ENCODE measurements around the gene VASP. TPM values are rescaled to one million over a fixed set of nuclear protein-coding genes. Genes with fewer than 3 reads are reported as not detected.

Gene VASP
- total and polyA plus RNA-seq, 2 of the 13 experiments (the other 11 are each of a cell fraction or from before 2014, with no cell fraction given): 41.8 to 67.1 TPM

DNA sequence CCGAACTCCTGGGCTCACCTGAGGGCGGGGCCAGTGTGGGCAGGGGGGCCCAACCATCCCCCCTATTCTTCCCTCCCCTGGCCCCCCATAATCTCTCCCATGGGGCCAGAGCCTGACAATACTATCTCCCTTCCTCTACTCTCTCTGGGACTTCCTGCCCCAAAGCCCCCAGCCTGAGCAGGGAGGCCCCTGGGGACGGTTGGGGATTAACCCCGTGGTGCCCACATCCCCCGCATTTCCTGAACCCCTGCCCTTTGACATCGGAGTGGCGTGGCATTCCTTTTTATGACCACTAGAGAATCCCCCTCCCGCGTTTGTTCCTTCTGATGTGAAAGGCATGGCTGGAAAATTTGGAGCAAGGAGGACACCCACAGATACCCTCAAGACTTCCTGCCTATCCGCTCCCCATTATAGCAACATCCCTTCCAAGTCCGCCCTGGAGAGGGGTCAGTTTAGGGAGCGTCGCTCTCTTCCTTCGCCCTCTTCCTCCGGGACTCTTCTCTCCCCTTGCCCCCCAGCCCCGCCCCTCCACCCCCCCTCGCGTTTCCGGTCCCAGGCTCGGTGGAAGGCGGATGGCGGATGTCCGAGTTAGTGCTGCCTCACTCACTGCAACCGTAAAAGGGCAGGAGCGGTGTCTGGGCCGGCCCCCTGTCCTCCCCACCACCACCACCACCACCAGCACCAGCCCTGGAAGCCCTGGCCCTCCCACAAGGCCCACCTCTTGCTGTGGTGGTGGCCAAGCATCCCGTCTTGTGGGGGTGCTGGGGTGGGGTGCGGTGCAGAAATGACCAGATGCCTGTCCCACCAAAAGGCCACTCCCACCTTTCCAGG, 1.8 kb downstream of the VASP start (continued):
- TF ChIP-seq, protein P1, sequence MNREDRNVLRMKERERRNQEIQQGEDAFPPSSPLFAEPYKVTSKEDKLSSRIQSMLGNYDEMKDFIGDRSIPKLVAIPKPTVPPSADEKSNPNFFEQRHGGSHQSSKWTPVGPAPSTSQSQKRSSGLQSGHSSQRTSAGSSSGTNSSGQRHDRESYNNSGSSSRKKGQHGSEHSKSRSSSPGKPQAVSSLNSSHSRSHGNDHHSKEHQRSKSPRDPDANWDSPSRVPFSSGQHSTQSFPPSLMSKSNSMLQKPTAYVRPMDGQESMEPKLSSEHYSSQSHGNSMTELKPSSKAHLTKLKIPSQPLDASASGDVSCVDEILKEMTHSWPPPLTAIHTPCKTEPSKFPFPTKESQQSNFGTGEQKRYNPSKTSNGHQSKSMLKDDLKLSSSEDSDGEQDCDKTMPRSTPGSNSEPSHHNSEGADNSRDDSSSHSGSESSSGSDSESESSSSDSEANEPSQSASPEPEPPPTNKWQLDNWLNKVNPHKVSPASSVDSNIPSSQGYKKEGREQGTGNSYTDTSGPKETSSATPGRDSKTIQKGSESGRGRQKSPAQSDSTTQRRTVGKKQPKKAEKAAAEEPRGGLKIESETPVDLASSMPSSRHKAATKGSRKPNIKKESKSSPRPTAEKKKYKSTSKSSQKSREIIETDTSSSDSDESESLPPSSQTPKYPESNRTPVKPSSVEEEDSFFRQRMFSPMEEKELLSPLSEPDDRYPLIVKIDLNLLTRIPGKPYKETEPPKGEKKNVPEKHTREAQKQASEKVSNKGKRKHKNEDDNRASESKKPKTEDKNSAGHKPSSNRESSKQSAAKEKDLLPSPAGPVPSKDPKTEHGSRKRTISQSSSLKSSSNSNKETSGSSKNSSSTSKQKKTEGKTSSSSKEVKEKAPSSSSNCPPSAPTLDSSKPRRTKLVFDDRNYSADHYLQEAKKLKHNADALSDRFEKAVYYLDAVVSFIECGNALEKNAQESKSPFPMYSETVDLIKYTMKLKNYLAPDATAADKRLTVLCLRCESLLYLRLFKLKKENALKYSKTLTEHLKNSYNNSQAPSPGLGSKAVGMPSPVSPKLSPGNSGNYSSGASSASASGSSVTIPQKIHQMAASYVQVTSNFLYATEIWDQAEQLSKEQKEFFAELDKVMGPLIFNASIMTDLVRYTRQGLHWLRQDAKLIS (CRISPR knock-in tag; IDR thresholded peaks at IDR 0.05): no peak
- TF ChIP-seq, protein P2, sequence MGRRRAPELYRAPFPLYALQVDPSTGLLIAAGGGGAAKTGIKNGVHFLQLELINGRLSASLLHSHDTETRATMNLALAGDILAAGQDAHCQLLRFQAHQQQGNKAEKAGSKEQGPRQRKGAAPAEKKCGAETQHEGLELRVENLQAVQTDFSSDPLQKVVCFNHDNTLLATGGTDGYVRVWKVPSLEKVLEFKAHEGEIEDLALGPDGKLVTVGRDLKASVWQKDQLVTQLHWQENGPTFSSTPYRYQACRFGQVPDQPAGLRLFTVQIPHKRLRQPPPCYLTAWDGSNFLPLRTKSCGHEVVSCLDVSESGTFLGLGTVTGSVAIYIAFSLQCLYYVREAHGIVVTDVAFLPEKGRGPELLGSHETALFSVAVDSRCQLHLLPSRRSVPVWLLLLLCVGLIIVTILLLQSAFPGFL (CRISPR knock-in tag; IDR thresholded peaks at IDR 0.05): no peak
- TF ChIP-seq NFKB2 (CRISPR knock-in tag; IDR thresholded peaks at IDR 0.05; ENCODE audit: borderline replicate concordance) (no peak), ZKSCAN5 (CRISPR knock-in tag; IDR thresholded peaks at IDR 0.05) (no peak), TOE1 (CRISPR knock-in tag; IDR thresholded peaks at IDR 0.05) (no peak), ZBTB7A (CRISPR knock-in tag; IDR thresholded peaks at IDR 0.05) (no peak), HDAC2 (CRISPR knock-in tag; IDR thresholded peaks at IDR 0.05) (no peak), ARID2 (CRISPR knock-in tag; IDR thresholded peaks at IDR 0.05; ENCODE audit: borderline replicate concordance) (no peak), NAIF1 (CRISPR knock-in tag; IDR thresholded peaks at IDR 0.05; ENCODE audit: borderline replicate concordance) (no peak), ELF4 (CRISPR knock-in tag; IDR thresholded peaks at IDR 0.05; ENCODE audit: borderline replicate concordance) (no peak), SETDB1 (CRISPR knock-in tag; IDR thresholded peaks at IDR 0.05; ENCODE audit: borderline replicate concordance) (no peak)
- TF ChIP-seq, protein P3, sequence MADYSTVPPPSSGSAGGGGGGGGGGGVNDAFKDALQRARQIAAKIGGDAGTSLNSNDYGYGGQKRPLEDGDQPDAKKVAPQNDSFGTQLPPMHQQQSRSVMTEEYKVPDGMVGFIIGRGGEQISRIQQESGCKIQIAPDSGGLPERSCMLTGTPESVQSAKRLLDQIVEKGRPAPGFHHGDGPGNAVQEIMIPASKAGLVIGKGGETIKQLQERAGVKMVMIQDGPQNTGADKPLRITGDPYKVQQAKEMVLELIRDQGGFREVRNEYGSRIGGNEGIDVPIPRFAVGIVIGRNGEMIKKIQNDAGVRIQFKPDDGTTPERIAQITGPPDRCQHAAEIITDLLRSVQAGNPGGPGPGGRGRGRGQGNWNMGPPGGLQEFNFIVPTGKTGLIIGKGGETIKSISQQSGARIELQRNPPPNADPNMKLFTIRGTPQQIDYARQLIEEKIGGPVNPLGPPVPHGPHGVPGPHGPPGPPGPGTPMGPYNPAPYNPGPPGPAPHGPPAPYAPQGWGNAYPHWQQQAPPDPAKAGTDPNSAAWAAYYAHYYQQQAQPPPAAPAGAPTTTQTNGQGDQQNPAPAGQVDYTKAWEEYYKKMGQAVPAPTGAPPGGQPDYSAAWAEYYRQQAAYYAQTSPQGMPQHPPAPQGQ (CRISPR knock-in tag; IDR thresholded peaks at IDR 0.05; ENCODE audit: borderline replicate concordance): no peak
- TF ChIP-seq, protein P4, sequence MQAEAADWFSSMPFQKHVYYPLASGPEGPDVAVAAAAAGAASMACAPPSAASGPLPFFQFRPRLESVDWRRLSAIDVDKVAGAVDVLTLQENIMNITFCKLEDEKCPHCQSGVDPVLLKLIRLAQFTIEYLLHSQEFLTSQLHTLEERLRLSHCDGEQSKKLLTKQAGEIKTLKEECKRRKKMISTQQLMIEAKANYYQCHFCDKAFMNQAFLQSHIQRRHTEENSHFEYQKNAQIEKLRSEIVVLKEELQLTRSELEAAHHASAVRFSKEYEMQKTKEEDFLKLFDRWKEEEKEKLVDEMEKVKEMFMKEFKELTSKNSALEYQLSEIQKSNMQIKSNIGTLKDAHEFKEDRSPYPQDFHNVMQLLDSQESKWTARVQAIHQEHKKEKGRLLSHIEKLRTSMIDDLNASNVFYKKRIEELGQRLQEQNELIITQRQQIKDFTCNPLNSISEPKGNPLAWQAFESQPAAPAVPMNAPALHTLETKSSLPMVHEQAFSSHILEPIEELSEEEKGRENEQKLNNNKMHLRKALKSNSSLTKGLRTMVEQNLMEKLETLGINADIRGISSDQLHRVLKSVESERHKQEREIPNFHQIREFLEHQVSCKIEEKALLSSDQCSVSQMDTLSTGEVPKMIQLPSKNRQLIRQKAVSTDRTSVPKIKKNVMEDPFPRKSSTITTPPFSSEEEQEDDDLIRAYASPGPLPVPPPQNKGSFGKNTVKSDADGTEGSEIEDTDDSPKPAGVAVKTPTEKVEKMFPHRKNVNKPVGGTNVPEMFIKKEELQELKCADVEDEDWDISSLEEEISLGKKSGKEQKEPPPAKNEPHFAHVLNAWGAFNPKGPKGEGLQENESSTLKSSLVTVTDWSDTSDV (CRISPR knock-in tag; IDR thresholded peaks at IDR 0.05): 0 out of 2 replicates have a peak, but pooled peaks have one; percentile 22
- TF ChIP-seq, protein P5, sequence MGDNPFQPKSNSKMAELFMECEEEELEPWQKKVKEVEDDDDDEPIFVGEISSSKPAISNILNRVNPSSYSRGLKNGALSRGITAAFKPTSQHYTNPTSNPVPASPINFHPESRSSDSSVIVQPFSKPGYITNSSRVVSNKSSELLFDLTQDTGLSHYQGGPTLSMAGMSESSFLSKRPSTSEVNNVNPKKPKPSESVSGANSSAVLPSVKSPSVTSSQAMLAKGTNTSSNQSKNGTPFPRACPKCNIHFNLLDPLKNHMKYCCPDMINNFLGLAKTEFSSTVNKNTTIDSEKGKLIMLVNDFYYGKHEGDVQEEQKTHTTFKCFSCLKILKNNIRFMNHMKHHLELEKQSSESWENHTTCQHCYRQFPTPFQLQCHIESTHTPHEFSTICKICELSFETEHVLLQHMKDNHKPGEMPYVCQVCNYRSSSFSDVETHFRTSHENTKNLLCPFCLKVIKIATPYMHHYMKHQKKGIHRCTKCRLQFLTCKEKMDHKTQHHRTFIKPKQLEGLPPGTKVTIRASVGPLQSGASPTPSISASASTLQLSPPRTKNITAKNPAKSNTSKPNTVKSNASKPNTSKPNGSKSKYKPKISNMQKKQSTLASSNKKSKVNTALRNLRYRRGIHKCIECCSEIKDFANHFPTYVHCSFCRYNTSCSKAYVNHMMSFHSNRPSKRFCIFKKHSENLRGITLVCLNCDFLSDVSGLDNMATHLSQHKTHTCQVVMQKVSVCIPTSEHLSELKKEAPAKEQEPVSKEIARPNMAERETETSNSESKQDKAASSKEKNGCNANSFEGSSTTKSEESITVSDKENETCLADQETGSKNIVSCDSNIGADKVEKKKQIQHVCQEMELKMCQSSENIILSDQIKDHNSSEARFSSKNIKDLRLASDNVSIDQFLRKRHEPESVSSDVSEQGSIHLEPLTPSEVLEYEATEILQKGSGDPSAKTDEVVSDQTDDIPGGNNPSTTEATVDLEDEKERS (CRISPR knock-in tag; IDR thresholded peaks at IDR 0.05): no peak
